Natural killer cell (primary cell): ENCODE results near the gene RSRC1. TPM values are rescaled to one million over a fixed set of nuclear protein-coding genes. Genes with fewer than 3 reads are reported as not detected.

Experiments used
- ATAC-seq, 3 donors: fragments of 150-1000 bp in 2 of 3; fragments of 200-7000 bp in 1 of 3; cut with Tn5 transposase; 1 replicate in 1 of 3; 2 replicates in 2 of 3; pipeline ENCODE4 v1.10.0; 2021; ENCODE audit warnings: mild to moderate bottlenecking in 2 of 3, moderate library complexity in 2 of 3
- DNase-seq, 2 donors: peaks; one replicate each; pipeline versions ENCODE4 v3.0.0 to v3.0.0-alpha.2; 2013 to 2021; ENCODE audit warnings: mixed read lengths in 1 of 2
- H3K27ac ChIP-seq: one replicate; pipeline ENCODE4 v1.5.1; 2013; ENCODE audit warnings: mild to moderate bottlenecking, low read length
- H3K27me3 ChIP-seq: one replicate; pipeline ENCODE4 v1.6.1; 2013; ENCODE audit warnings: low read length; ENCODE audit not compliant: control insufficient read depth, insufficient read depth
- H3K36me3 ChIP-seq: one replicate; pipeline ENCODE4 v1.6.1; 2013; ENCODE audit warnings: low read length; ENCODE audit not compliant: control insufficient read depth, insufficient read depth
- H3K4me1 ChIP-seq: one replicate; pipeline ENCODE4 v1.6.1; 2013; ENCODE audit warnings: low read length; ENCODE audit not compliant: control insufficient read depth, insufficient read depth
- H3K4me3 ChIP-seq: one replicate; pipeline ENCODE4 v1.5.1; 2013; ENCODE audit warnings: low read length
- H3K9me3 ChIP-seq: one replicate; pipeline ENCODE4 v1.6.1; 2013; ENCODE audit warnings: low read length; ENCODE audit not compliant: control insufficient read depth, insufficient read depth
- H3K27ac Mint-ChIP-seq, 2 donors: one replicate each; pipeline ENCODE4 v1.8.0; 2022; ENCODE audit warnings: mild to moderate bottlenecking in 2 of 2, mixed read lengths in 2 of 2, moderate library complexity in 1 of 2
- H3K27me3 Mint-ChIP-seq, 2 donors: one replicate each; pipeline ENCODE4 v1.8.0; 2022; ENCODE audit warnings: low read depth in 2 of 2, mixed read lengths in 2 of 2
- H3K36me3 Mint-ChIP-seq: one replicate; pipeline ENCODE4 v1.8.0; 2022; ENCODE audit warnings: mixed read lengths
- H3K4me1 Mint-ChIP-seq, 2 donors: one replicate each; pipeline ENCODE4 v1.8.0; 2022; ENCODE audit warnings: mixed read lengths in 2 of 2
- H3K4me3 Mint-ChIP-seq: one replicate; pipeline ENCODE4 v1.8.0; 2022; ENCODE audit warnings: mild to moderate bottlenecking, moderate library complexity, mixed read lengths
- H3K9me3 Mint-ChIP-seq, 2 donors: one replicate each; pipeline ENCODE4 v1.8.0; 2022; ENCODE audit warnings: mixed read lengths in 2 of 2
- WGBS: methylation state at CpG from one replicate; pipeline ENCODE4 v1.1.7; 2013; ENCODE audit warnings: missing lambda C conversion rate; ENCODE audit not compliant: insufficient coverage; 5-methylcytosine and 5-hydroxymethylcytosine counted together
- intact Hi-C: fragments of 100-400 bp; cut with micrococcal nuclease; formaldehyde crosslinking; loops from one replicate; pipeline ENCODE4 v1.14.2; 2022
- total RNA-seq, 4 donors: library from RNA; stranded (reverse); fragments of 120-200 nt in 1 of 4; gene quantifications; one replicate each; pipeline versions ENCODE4 v1.2.3 to v1.2.4, GENCODE V29; 2013 to 2022
- TF ChIP-seq, protein P1 (sequence below): fragments of 200-600 bp; IDR thresholded peaks from one replicate; pipeline ENCODE4 v1.8.0; 2022; ENCODE audit warnings: antibody characterized with exemption

Gene RSRC1
- total RNA-seq, 3 donors from 2014 or later (not counting 1 experiment from before 2014, with no cell fraction given) = 37.3 to 41.1 (median 37.6) TPM

DNA sequence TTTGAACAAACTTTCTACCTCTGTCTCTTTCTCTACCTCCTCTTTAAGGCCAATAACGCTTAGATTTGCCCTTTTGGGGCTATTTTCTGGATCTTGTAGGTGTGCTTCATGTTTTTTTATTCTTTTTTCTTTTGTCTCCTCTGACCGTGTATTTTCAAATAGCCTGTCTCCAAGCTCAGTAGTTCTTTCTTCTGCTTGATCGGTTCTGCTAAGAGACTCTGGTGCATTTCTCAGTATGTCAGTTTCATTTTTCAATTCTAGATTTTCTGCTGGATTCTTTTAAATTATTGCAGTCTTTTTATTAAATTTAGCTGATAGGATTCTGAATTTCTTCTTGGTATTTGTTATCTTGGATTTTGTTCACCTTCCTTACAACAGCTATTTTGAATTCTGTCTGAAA, 148.7 kb downstream of the RSRC1 start:
- TF ChIP-seq, protein P1, sequence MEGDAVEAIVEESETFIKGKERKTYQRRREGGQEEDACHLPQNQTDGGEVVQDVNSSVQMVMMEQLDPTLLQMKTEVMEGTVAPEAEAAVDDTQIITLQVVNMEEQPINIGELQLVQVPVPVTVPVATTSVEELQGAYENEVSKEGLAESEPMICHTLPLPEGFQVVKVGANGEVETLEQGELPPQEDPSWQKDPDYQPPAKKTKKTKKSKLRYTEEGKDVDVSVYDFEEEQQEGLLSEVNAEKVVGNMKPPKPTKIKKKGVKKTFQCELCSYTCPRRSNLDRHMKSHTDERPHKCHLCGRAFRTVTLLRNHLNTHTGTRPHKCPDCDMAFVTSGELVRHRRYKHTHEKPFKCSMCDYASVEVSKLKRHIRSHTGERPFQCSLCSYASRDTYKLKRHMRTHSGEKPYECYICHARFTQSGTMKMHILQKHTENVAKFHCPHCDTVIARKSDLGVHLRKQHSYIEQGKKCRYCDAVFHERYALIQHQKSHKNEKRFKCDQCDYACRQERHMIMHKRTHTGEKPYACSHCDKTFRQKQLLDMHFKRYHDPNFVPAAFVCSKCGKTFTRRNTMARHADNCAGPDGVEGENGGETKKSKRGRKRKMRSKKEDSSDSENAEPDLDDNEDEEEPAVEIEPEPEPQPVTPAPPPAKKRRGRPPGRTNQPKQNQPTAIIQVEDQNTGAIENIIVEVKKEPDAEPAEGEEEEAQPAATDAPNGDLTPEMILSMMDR = no peak
- peaks cover 12 to 17% of the 10 kb centered on the region in 2 donors for H3K4me1 Mint-ChIP-seq
- H3K4me1 ChIP-seq = no peaks in the 10 kb centered on the region
- no peaks in the 10 kb centered on the region for H3K36me3 ChIP-seq
- DNase-seq (no peak), ATAC-seq (no peak)
- 81% methylated on average over 3 of the region's 3 CpGs for WGBS
- H3K9me3 ChIP-seq = no peaks in the 10 kb centered on the region
- intact Hi-C loops = no loop called here
- H3K27ac Mint-ChIP-seq = no peak overlapping the region
- no peak overlapping the region for H3K27ac ChIP-seq
- H3K36me3 Mint-ChIP-seq = peaks cover 32% of the 10 kb centered on the region
- H3K4me3 Mint-ChIP-seq = no peak overlapping the region
- peaks cover 12 to 14% of the 10 kb centered on the region in 2 donors for H3K9me3 Mint-ChIP-seq
- no peaks in the 10 kb centered on the region for H3K27me3 ChIP-seq
- H3K4me3 ChIP-seq = no peak overlapping the region
- no peaks in the 10 kb centered on the region for H3K27me3 Mint-ChIP-seq

GRCh38 chr3:158260392-158260791, 150.5 kb downstream of the RSRC1 start:
- Mint-ChIP-seq H3K9me3 (peaks cover 12 to 14% of the 10 kb centered on the region in 2 donors), H3K27me3 (no peaks in the 10 kb centered on the region), H3K4me1 (peaks cover 12 to 17% of the 10 kb centered on the region in 2 donors), H3K27ac (no peak overlapping the region), H3K36me3 (peaks cover 25% of the 10 kb centered on the region), H3K4me3 (no peak overlapping the region)
- Histone ChIP-seq H3K4me3 (no peak overlapping the region), H3K9me3 (no peaks in the 10 kb centered on the region), H3K27ac (no peak overlapping the region), H3K4me1 (no peaks in the 10 kb centered on the region), H3K27me3 (no peaks in the 10 kb centered on the region), H3K36me3 (no peaks in the 10 kb centered on the region)
- ATAC-seq = no peak
- TF ChIP-seq, protein P1 = no peak
- 93% methylated on average over 4 of the region's 4 CpGs for WGBS
- intact Hi-C loops = no loop called here
- no peak for DNase-seq

DNA sequence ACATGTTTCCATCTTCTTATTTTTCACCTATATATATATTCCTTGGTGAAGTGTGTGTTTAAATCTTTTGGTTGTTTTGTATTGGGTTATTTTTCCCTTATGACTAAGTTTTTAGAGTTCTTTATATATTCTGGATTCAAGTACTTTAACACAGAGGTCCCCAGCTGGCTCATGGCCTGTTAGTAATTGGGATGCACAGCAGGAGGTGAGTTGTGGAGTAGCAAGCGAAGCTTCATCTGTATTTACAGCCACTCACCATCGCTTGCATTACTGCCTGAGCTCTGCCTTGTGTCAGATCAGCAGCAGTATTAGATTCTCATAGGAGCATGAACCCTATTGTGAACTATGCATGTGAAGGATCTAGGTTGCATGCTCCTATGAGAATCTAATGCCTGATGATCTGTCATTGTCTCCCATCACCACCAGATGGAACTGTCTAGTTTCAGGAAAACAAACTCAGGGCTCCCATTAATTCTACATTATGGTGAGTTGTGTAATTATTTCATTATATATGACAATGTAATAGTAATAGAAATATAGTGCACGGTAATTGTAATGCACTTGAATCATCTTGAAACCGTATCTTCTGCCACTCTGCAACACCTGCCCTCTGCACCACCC, 151.6 kb downstream of the RSRC1 start:
- Mint-ChIP-seq H3K27me3 (no peaks in the 10 kb centered on the region), H3K4me1 (peaks cover 12 to 17% of the 10 kb centered on the region in 2 donors), H3K4me3 (no peak overlapping the region), H3K27ac (no peak overlapping the region), H3K36me3 (peaks cover 18% of the 10 kb centered on the region), H3K9me3 (peaks cover 10 to 14% of the 10 kb centered on the region in 2 donors)
- intact Hi-C loops = no loop called here
- Histone ChIP-seq H3K27me3 (no peaks in the 10 kb centered on the region), H3K36me3 (no peaks in the 10 kb centered on the region), H3K27ac (no peak overlapping the region), H3K4me3 (no peak overlapping the region), H3K9me3 (peaks cover under 1% of the 10 kb centered on the region), H3K4me1 (no peaks in the 10 kb centered on the region)
- DNase-seq (no peak), ATAC-seq (no peak)
- TF ChIP-seq, protein P1 = no peak
- 97% methylated on average over 3 of the region's 4 CpGs for WGBS

- no peak for DNase-seq
- Histone ChIP-seq H3K27ac (no peak overlapping the region), H3K4me3 (no peak overlapping the region), H3K4me1 (no peaks in the 10 kb centered on the region), H3K9me3 (peaks cover 5% of the 10 kb centered on the region), H3K36me3 (no peaks in the 10 kb centered on the region), H3K27me3 (no peaks in the 10 kb centered on the region)
- Mint-ChIP-seq H3K9me3 (peaks cover 6 to 18% of the 10 kb centered on the region in 2 donors), H3K36me3 (peaks cover 21% of the 10 kb centered on the region), H3K4me1 (peaks cover 4 to 9% of the 10 kb centered on the region in 2 donors), H3K4me3 (no peak overlapping the region), H3K27ac (no peak overlapping the region), H3K27me3 (no peaks in the 10 kb centered on the region)
- TF ChIP-seq, protein P1 = no peak
- intact Hi-C loops = no loop called here
- no peak for ATAC-seq
Observed at GRCh38 chr3:158264894-158265293, 155.0 kb downstream of the RSRC1 start.
